ENCODE data around the gene RRAGC.
"Not testable (repeated sequence)": the region's sequence is repeated elsewhere in the genome, so short reads cannot be mapped to it uniquely, and the experiment has no call there.

DNA sequence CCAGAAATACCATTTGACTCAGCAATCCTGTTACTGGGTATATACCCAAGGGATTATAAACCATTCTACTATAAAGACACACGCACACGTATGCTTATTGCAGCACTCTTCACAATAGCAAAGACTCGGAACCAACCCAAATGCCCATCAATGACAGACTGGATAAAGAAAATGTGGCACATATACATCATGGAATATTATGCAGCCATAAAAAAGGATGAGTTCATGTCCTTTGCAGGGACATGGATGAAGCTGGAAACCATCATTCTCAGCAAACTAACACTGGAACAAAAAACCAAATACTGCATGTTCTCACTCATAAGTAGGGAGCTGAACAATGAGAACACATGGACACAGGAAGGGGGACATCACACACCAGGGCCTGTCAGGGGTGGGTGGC, 14.5 kb downstream of the RRAGC start:
- not testable (repeated sequence) for TF ChIP-seq CBX2 (IDR thresholded peaks at IDR 0.05; ENCODE audit: borderline replicate concordance, low read depth); CBX8 (IDR thresholded peaks at IDR 0.05); MYC (IDR thresholded peaks at IDR 0.05; ENCODE audit: borderline replicate concordance, low read length); ZC3H11A (IDR thresholded peaks at IDR 0.05)
- TF ChIP-seq, protein P1, sequence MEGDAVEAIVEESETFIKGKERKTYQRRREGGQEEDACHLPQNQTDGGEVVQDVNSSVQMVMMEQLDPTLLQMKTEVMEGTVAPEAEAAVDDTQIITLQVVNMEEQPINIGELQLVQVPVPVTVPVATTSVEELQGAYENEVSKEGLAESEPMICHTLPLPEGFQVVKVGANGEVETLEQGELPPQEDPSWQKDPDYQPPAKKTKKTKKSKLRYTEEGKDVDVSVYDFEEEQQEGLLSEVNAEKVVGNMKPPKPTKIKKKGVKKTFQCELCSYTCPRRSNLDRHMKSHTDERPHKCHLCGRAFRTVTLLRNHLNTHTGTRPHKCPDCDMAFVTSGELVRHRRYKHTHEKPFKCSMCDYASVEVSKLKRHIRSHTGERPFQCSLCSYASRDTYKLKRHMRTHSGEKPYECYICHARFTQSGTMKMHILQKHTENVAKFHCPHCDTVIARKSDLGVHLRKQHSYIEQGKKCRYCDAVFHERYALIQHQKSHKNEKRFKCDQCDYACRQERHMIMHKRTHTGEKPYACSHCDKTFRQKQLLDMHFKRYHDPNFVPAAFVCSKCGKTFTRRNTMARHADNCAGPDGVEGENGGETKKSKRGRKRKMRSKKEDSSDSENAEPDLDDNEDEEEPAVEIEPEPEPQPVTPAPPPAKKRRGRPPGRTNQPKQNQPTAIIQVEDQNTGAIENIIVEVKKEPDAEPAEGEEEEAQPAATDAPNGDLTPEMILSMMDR (IDR thresholded peaks at IDR 0.05), result not testable (repeated sequence)

Data from A549 (cell line).